Keratinocyte (primary cell): ENCODE data around the gene MICAL2.

Source experiments
- EZH2 ChIP-seq: IDR thresholded peaks from one replicate; pipeline ENCODE4 v1.6.1; 2012; ENCODE audit warnings: inconsistent platforms, mild to moderate bottlenecking, low read length, moderate library complexity
- TF ChIP-seq, protein P1 (sequence below), 3 experiments: IDR thresholded peaks in 1 of 3; conservative IDR thresholded peaks in 1 of 3; optimal IDR thresholded peaks in 1 of 3; 2 replicates in 2 of 3; 3 replicates in 1 of 3; pipeline versions ENCODE3 to v1.5.1; 2011; ENCODE audit warnings: low read length in 3 of 3, mild to moderate bottlenecking in 3 of 3, moderate library complexity in 2 of 3, control low read depth in 1 of 3, inconsistent platforms in 1 of 3; ENCODE audit not compliant: insufficient read depth in 2 of 3; ENCODE audit errors: extremely low read depth in 1 of 3

DNA sequence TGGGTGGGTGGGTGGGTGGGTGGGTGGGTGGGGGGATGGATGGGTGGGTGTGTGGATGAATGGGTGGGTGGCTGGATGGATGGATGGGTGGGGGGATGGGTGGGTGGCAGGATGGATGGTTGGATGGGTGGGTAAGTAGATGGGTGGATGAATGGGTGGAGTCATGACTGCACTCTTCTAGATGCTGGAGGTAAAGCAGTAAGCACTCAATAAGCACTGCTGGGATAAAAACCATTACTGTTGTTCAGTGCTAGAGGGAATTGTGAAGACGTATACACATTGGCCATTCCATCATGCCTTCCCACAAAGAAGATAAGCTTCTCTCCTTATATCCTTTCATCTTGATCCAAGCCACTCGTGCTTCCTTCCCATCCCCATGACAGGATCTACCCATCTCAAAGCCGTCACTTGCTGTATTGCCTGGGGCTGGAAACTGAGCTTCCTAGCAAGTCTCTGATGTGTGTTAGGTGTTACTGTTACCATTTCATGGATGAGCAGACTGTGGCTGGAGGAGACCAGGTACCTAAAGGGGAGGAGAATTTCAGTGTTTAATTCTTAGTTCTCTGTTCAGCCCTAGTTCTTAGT lies 74.8 kb downstream of the MICAL2 start:
- TF ChIP-seq, protein P1, sequence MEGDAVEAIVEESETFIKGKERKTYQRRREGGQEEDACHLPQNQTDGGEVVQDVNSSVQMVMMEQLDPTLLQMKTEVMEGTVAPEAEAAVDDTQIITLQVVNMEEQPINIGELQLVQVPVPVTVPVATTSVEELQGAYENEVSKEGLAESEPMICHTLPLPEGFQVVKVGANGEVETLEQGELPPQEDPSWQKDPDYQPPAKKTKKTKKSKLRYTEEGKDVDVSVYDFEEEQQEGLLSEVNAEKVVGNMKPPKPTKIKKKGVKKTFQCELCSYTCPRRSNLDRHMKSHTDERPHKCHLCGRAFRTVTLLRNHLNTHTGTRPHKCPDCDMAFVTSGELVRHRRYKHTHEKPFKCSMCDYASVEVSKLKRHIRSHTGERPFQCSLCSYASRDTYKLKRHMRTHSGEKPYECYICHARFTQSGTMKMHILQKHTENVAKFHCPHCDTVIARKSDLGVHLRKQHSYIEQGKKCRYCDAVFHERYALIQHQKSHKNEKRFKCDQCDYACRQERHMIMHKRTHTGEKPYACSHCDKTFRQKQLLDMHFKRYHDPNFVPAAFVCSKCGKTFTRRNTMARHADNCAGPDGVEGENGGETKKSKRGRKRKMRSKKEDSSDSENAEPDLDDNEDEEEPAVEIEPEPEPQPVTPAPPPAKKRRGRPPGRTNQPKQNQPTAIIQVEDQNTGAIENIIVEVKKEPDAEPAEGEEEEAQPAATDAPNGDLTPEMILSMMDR (optimal IDR thresholded peaks at IDR 0.05 in 1 of 3, IDR thresholded peaks at IDR 0.05 in 1 of 3, conservative IDR thresholded peaks at IDR 0.05 in 1 of 3; ENCODE audit: extremely low read depth in 1 of 3, insufficient read depth in 2 of 3, low read length in 3 of 3), result no peak
- no peak for TF ChIP-seq EZH2
